HEK293T (cell line): ENCODE data around the gene ASAP2.

Source experiments
- ARNT ChIP-seq: fragments of 450-650 bp; IDR thresholded peaks from 2 replicates; pipeline ENCODE4 v1.6.1; 2017; ENCODE audit warnings: mild to moderate bottlenecking
- CTBP1 ChIP-seq: fragments of 450-650 bp; IDR thresholded peaks from 2 replicates; pipeline ENCODE4 v1.6.1; 2016; ENCODE audit warnings: borderline replicate concordance
- FOXA1 ChIP-seq: fragments of 450-650 bp; IDR thresholded peaks from 2 replicates; pipeline ENCODE4 v1.6.1; 2016; ENCODE audit warnings: mild to moderate bottlenecking
- NFRKB ChIP-seq: fragments of 450-650 bp; IDR thresholded peaks from 2 replicates; pipeline ENCODE4 v1.6.1; 2016; ENCODE audit warnings: mild to moderate bottlenecking, moderate library complexity
- PKNOX1 ChIP-seq: fragments of 450-650 bp; IDR thresholded peaks from 2 replicates; pipeline ENCODE4 v1.6.1; 2016
- SP1 ChIP-seq: fragments of 450-650 bp; IDR thresholded peaks from 2 replicates; pipeline ENCODE4 v1.6.1; 2017
- TARDBP ChIP-seq: fragments of 450-650 bp; IDR thresholded peaks from 2 replicates; pipeline ENCODE4 v1.6.1; 2016
- ZNF384 ChIP-seq: fragments of 450-650 bp; IDR thresholded peaks from 2 replicates; pipeline ENCODE4 v1.6.1; 2016

DNA sequence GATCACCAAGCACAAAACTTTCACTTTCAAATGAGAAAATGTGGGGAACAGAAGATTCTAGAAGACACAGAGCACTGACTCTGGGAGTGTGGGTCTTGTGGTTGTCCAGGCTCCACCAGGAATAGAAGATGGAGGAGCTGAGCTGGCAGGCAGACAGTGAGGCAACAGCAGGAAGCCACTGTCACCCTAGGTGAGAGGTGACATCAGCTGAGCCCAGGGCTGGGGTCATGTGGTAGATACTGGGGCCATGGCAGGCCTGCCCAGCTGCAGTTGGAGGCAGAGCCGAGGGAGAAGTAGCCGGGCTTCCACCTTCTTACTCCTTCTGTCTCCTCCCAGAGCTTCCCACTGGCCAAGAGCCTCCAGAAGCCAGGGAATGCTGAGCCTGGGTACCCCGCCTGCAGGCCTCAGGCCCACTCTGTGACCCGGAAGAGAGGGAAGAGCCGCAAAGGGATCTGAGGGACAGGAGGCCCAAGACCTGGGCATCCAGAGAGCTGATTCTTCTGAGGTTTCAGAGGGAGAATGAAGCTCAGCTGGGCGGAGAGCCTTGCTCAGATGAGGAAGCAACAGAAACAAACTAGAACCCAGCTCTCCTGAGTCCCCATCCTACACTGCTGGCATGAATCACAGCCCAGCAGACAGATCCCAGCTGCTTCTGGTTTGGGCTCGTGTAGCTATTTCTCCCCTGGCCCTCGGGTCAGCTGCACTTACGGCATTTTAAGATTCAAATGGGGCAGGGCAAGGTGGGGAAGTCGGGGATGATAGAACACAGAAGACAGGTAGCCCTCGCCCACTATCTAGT, 39.8 kb upstream of the ASAP2 start:
- no peak for TF ChIP-seq SP1
- no peak for TF ChIP-seq NFRKB
- no peak for TF ChIP-seq TARDBP
- TF ChIP-seq PKNOX1 = no peak
- no peak for TF ChIP-seq ARNT
- no peak for TF ChIP-seq FOXA1
- TF ChIP-seq ZNF384 = no peak
- TF ChIP-seq CTBP1 = no peak
